Neuronal stem cell (in vitro differentiated cells): ENCODE measurements around the gene CHRNA3. TPM values are rescaled to one million over a fixed set of nuclear protein-coding genes. Genes with fewer than 3 reads are reported as not detected.

Experiments
- DNase-seq: peaks from one replicate; pipeline ENCODE4 v3.0.0-alpha.2; 2013; ENCODE audit warnings: low spot score
- H2AFZ ChIP-seq: one replicate; pipeline ENCODE4 v1.6.1; 2013; ENCODE audit warnings: mild to moderate bottlenecking, low read length, inconsistent platforms
- H2AK5ac ChIP-seq: 2 replicates; pipeline ENCODE4 v1.6.1; 2013; ENCODE audit warnings: low read depth, mild to moderate bottlenecking, inconsistent platforms, low read length, moderate library complexity, mixed read lengths
- H2BK120ac ChIP-seq: 2 replicates; pipeline ENCODE4 v1.6.1; 2013; ENCODE audit warnings: low read depth, mild to moderate bottlenecking, inconsistent platforms, low read length, moderate library complexity, mixed read lengths
- H2BK12ac ChIP-seq: one replicate; pipeline ENCODE4 v1.6.1; 2013; ENCODE audit warnings: low read length, inconsistent platforms
- H2BK15ac ChIP-seq: 2 replicates; pipeline ENCODE4 v1.6.1; 2013; ENCODE audit warnings: mild to moderate bottlenecking, low read length, inconsistent platforms, mixed read lengths
- H2BK5ac ChIP-seq: one replicate; pipeline ENCODE4 v1.6.1; 2013; ENCODE audit warnings: inconsistent platforms, mild to moderate bottlenecking, low read length, moderate library complexity
- H3K14ac ChIP-seq: one replicate; pipeline ENCODE4 v1.6.1; 2013; ENCODE audit warnings: low read length, inconsistent platforms
- H3K18ac ChIP-seq: 2 replicates; pipeline ENCODE4 v1.6.1; 2013; ENCODE audit warnings: low read length, inconsistent platforms
- H3K23ac ChIP-seq: 2 replicates; pipeline ENCODE4 v1.6.1; 2013; ENCODE audit warnings: low read depth, mild to moderate bottlenecking, mixed read lengths, low read length, inconsistent platforms; ENCODE audit not compliant: poor library complexity
- H3K27ac ChIP-seq: replicated peaks from 3 replicates; pipeline ENCODE4 v1.5.1; 2013; ENCODE audit warnings: low read length, inconsistent platforms
- H3K27me3 ChIP-seq, 3 experiments: 2 replicates each; pipeline ENCODE4 v1.6.1; 2013; ENCODE audit warnings: low read length in 3 of 3, mild to moderate bottlenecking in 2 of 3, inconsistent platforms in 1 of 3, low read depth in 1 of 3, mixed read lengths in 1 of 3, moderate library complexity in 1 of 3; ENCODE audit not compliant: control insufficient read depth in 3 of 3, insufficient read depth in 3 of 3
- H3K36me3 ChIP-seq, 2 donors: replicated peaks in 1 of 2; 2 replicates each; pipeline ENCODE4 v1.6.1; 2013; ENCODE audit warnings: low read length in 2 of 2; ENCODE audit not compliant: control insufficient read depth in 2 of 2, insufficient read depth in 2 of 2
- H3K4ac ChIP-seq: 2 replicates; pipeline ENCODE4 v1.6.1; 2013; ENCODE audit warnings: inconsistent platforms, mild to moderate bottlenecking, low read length, moderate library complexity
- H3K4me1 ChIP-seq, 2 donors: 1 replicate in 1 of 2; 2 replicates in 1 of 2; pipeline ENCODE4 v1.6.1; 2013; ENCODE audit warnings: low read length in 2 of 2, low read depth in 1 of 2; ENCODE audit not compliant: control insufficient read depth in 2 of 2, insufficient read depth in 1 of 2
- H3K4me2 ChIP-seq: one replicate; pipeline ENCODE4 v1.6.1; 2013; ENCODE audit warnings: mild to moderate bottlenecking, low read length, inconsistent platforms; ENCODE audit not compliant: insufficient read depth, poor library complexity, severe bottlenecking
- H3K4me3 ChIP-seq, 2 donors: 2 replicates each; pipeline ENCODE4 v1.5.1; 2013; ENCODE audit warnings: low read length in 2 of 2, mild to moderate bottlenecking in 2 of 2, inconsistent platforms in 1 of 2, moderate library complexity in 1 of 2
- H3K79me1 ChIP-seq: one replicate; pipeline ENCODE4 v1.6.1; 2013; ENCODE audit warnings: low read depth, mild to moderate bottlenecking, inconsistent platforms, low read length, moderate library complexity
- H3K9ac ChIP-seq: one replicate; pipeline ENCODE4 v1.6.1; 2013; ENCODE audit warnings: mild to moderate bottlenecking, low read depth, low read length, inconsistent platforms; ENCODE audit not compliant: poor library complexity
- H3K9me3 ChIP-seq, 2 donors: replicated peaks in 1 of 2; 2 replicates each; pipeline versions ENCODE3 to v1.6.1; 2013; ENCODE audit warnings: low read length in 2 of 2, mild to moderate bottlenecking in 2 of 2, inconsistent platforms in 1 of 2, low read depth in 1 of 2, mixed read lengths in 1 of 2, moderate library complexity in 1 of 2; ENCODE audit not compliant: control insufficient read depth in 2 of 2, insufficient read depth in 1 of 2
- H4K8ac ChIP-seq: one replicate; pipeline ENCODE4 v1.6.1; 2013; ENCODE audit warnings: low read depth, mild to moderate bottlenecking, inconsistent platforms, low read length, moderate library complexity
- H4K91ac ChIP-seq: one replicate; pipeline ENCODE4 v1.6.1; 2013; ENCODE audit warnings: low read length, low read depth, mild to moderate bottlenecking, inconsistent platforms; ENCODE audit not compliant: poor library complexity
- WGBS, 2 donors: extraction: QIAGEN DNeasy Blood & Tissue Kit; methylation state at CpG; one replicate each; pipeline ENCODE4 v1.1.7; 2013; ENCODE audit warnings: missing lambda C conversion rate in 2 of 2, mixed read lengths in 1 of 2; ENCODE audit not compliant: insufficient read length in 2 of 2, insufficient replicate concordance in 1 of 2; ENCODE audit errors: extremely low coverage in 2 of 2; 5-methylcytosine and 5-hydroxymethylcytosine counted together
- polyA plus RNA-seq, 2 experiments: library from polyadenylated mRNA; stranded (reverse); fragments of 200-250 nt; gene quantifications; one replicate each; pipeline ENCODE4 v1.2.3, GENCODE V29; 2013

Gene CHRNA3
- 0.77 TPM for polyA plus RNA-seq (2013, experiment 1 of 2)
- polyA plus RNA-seq (2013, experiment 2 of 2) = 0.97 TPM

DNA sequence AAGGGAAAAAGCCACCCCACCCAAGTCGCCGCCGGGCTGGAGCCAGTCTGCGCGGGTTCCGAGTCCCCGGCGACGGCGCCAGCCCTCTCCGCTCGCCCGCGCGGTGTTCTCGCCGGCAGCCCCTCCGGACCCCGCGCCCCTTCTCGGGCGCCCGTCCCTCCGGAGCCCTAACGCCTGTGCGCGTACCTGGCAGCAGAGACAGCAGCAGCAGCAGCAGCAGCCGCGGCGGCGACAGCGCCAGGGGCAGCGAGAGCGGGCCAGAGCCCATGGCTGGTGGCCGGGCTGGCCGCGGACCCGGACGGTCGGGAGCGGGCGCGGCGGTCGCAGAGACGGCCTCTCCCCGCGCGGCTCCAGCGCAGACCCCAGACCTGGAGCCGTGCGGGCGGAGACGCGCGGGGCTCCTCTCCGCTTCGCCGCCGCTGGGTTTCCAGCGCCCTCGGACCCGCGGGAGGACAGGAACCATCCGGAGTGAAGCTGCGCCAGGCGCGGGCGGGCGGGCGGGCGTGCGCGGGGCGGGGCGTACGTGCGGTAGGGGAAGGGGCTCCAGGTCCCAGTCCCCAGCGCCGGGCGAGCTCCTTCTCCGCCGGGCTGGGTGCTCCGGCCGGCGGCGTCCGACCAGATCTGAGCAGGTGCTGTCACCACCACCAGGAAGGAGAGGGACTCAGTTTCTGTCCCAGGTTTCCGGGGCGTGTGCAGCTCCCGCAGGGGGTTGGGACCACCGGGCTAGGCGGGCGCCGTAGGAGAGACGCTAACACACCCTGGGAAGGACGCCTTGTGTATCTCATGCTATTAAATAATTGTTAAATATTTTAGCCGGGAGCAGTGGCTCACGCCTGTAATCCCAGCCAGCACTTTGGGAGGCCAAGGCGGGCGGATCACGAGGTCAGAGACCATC, at the start of gene CHRNA3:
TSS of gene CHRNA3 (minus strand) at position 470 of the 895 bp plus-strand sequence. CDS start at position 268, 202 bp downstream.
- peak within 1 kb of the TSS; percentile 80 for H3K9ac ChIP-seq
- H3K4ac ChIP-seq = no peak within 1 kb of the TSS
- peak within 1 kb of the TSS; percentile 69 for H3K23ac ChIP-seq
- H2AFZ ChIP-seq = peak within 1 kb of the TSS; percentile 97
- DNase-seq = peak; percentile 48
- no peak within 1 kb of the TSS for H3K14ac ChIP-seq
- peak within 1 kb of the TSS; percentile 94 for H3K4me2 ChIP-seq
- no peak within 1 kb of the TSS for H3K27ac ChIP-seq
- no peaks in the 10 kb centered on the region for H3K9me3 ChIP-seq
- no peaks in the 10 kb centered on the region for H3K79me1 ChIP-seq
- no peak within 1 kb of the TSS for H4K91ac ChIP-seq
- H3K36me3 ChIP-seq = no peaks in the 10 kb centered on the region
- H2AK5ac ChIP-seq = no peak within 1 kb of the TSS
- peaks cover 6 to 72% (median 35%) of the 10 kb centered on the region in 3 experiments for H3K27me3 ChIP-seq
- peaks cover 2 to 5% of the 10 kb centered on the region in 2 donors for H3K4me1 ChIP-seq
- H4K8ac ChIP-seq = no peak within 1 kb of the TSS
- peak within 1 kb of the TSS; percentile 41 to 83 for H3K4me3 ChIP-seq
- H2BK120ac ChIP-seq = no peak within 1 kb of the TSS
- H2BK15ac ChIP-seq = no peak within 1 kb of the TSS
- H2BK5ac ChIP-seq = no peak within 1 kb of the TSS
- WGBS, 2 donors = no CpG with 5 or more reads among the region's 102 CpGs
- no peak within 1 kb of the TSS for H2BK12ac ChIP-seq
- H3K18ac ChIP-seq = peak within 1 kb of the TSS; percentile 77

DNA sequence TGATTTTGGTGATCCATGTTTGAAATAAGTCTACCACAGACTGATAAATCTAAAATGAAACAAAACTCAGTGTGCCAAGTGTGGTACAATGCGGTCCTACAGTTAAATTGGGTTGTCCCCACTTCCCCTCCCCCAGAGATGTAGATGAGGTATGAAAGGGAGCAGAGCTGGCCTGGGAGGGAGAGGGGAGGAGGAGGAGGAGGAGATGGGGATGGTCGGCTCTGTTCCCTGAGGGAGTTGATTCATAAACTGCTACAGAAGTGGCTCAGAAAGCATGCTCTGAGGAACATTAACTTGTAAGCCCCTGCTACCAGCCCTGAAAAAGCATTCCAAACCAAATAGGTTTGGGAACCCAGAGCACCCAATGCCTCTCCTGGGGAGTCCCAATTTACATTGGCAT, 48.2 kb upstream of the CHRNA3 start:
- Histone ChIP-seq H4K8ac (no peak overlapping the region), H2BK120ac (no peak overlapping the region), H2BK15ac (no peak overlapping the region), H2BK12ac (no peak overlapping the region), H3K23ac (no peak overlapping the region), H4K91ac (no peak overlapping the region), H3K18ac (no peak overlapping the region), H3K9ac (no peak overlapping the region), H2BK5ac (no peak overlapping the region), H3K27ac (no peak overlapping the region), H2AK5ac (no peak overlapping the region), H3K4me3 (no peak overlapping the region), H3K27me3 (peaks cover 0 to 8% (median 0%) of the 10 kb centered on the region in 3 experiments), H3K79me1 (no peaks in the 10 kb centered on the region), H3K4ac (no peak overlapping the region), H3K14ac (no peak overlapping the region), H3K9me3 (no peaks in the 10 kb centered on the region), H3K36me3 (no peaks in the 10 kb centered on the region), H3K4me1 (peaks cover 8 to 13% of the 10 kb centered on the region in 2 donors), H3K4me2 (no peak overlapping the region), H2AFZ (no peak overlapping the region)
- DNase-seq = no peak
- no CpG with 5 or more reads among the region's 2 CpGs for WGBS, 2 donors

DNA sequence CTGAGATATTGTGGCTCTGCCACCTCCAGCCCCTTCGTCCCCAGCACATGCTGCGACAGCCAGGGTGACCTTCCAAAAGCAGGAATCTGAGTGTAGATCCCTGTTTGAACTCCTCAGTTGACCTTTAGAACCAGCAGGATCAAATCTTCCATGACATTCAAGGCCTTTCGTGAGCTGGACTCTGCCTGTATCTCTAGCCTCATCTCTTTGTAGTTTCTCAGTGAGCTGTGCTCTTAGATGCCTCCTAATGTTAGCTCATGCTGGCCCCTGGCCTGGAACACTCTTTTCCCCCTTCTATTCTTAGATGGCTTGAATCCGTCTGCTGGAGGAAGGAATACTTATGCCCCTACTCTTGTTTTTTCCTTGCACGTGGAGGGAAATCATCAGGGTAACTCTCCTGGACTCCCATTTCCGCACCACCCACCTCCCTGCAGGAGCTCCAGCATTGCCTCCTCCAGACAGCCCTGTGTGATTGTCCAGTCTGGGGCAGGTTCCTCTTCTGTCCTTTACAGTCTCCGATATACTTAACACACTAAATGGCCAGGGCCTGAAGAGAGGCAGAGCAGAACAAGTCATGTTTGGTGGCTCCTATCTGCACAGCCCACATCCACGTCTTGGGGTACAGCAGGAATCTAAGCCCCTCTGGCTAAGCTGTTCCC, 46.9 kb upstream of the CHRNA3 start:
- Histone ChIP-seq H3K14ac (no peak overlapping the region), H3K23ac (no peak overlapping the region), H2BK12ac (no peak overlapping the region), H2AK5ac (no peak overlapping the region), H3K9me3 (no peaks in the 10 kb centered on the region), H3K27me3 (peaks cover 0 to 8% (median 0%) of the 10 kb centered on the region in 3 experiments), H4K91ac (no peak overlapping the region), H2BK15ac (no peak overlapping the region), H3K79me1 (no peaks in the 10 kb centered on the region), H2BK5ac (no peak overlapping the region), H3K18ac (no peak overlapping the region), H3K36me3 (no peaks in the 10 kb centered on the region), H3K4me1 (peaks cover 5 to 11% of the 10 kb centered on the region in 2 donors), H3K9ac (no peak overlapping the region), H2AFZ (no peak overlapping the region), H3K4me2 (no peak overlapping the region), H2BK120ac (no peak overlapping the region), H3K4ac (no peak overlapping the region), H3K27ac (no peak overlapping the region), H4K8ac (no peak overlapping the region), H3K4me3 (no peak overlapping the region)
- no CpG with 5 or more reads among the region's 8 CpGs for WGBS, 2 donors
- DNase-seq = no peak

DNA sequence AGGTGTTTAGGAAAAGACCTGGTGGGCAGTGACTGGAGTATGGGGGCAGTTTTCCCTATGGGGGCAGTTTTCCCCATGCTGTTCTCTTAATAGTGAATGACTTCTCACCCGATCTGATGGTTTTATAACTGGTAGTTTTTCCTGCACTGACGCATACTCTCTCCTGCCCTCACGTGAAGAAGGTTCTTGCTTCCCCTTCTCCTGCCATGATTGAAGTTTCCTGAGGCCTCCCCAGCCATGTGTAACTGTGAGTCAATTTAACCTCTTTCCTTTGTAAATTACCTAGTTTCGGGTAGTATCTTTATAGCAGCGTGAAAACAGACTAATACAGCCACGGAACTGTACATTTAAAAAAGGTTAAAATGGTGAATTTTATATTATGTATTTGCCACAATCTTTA, 45.2 kb upstream of the CHRNA3 start:
- Histone ChIP-seq H4K8ac (no peak overlapping the region), H3K27ac (no peak overlapping the region), H3K4me1 (no peaks in the 10 kb centered on the region), H3K27me3 (peaks cover 0 to 8% (median 0%) of the 10 kb centered on the region in 3 experiments), H3K4me2 (no peak overlapping the region), H2BK5ac (no peak overlapping the region), H3K9me3 (no peaks in the 10 kb centered on the region), H3K9ac (no peak overlapping the region), H3K4ac (no peak overlapping the region), H2AFZ (no peak overlapping the region), H2BK120ac (no peak overlapping the region), H2BK12ac (no peak overlapping the region), H2AK5ac (no peak overlapping the region), H3K36me3 (no peaks in the 10 kb centered on the region), H3K23ac (no peak overlapping the region), H3K79me1 (no peaks in the 10 kb centered on the region), H3K18ac (no peak overlapping the region), H3K4me3 (no peak overlapping the region), H2BK15ac (no peak overlapping the region), H3K14ac (no peak overlapping the region), H4K91ac (no peak overlapping the region)
- no peak for DNase-seq
- WGBS, 2 donors = no CpG with 5 or more reads among the region's 6 CpGs
